ENCODE data around the gene LMAN2.
"Not testable (repeated sequence)": the region's sequence is repeated elsewhere in the genome, so short reads cannot be mapped to it uniquely, and the experiment has no call there.

Gene LMAN2

GRCh38 chr5:177307544-177308363 is 43.7 kb downstream of the LMAN2 start:
- in situ Hi-C loops (cut with HindIII; ENCODE audit: low sequenced_read_pairs) = no loop called here

DNA sequence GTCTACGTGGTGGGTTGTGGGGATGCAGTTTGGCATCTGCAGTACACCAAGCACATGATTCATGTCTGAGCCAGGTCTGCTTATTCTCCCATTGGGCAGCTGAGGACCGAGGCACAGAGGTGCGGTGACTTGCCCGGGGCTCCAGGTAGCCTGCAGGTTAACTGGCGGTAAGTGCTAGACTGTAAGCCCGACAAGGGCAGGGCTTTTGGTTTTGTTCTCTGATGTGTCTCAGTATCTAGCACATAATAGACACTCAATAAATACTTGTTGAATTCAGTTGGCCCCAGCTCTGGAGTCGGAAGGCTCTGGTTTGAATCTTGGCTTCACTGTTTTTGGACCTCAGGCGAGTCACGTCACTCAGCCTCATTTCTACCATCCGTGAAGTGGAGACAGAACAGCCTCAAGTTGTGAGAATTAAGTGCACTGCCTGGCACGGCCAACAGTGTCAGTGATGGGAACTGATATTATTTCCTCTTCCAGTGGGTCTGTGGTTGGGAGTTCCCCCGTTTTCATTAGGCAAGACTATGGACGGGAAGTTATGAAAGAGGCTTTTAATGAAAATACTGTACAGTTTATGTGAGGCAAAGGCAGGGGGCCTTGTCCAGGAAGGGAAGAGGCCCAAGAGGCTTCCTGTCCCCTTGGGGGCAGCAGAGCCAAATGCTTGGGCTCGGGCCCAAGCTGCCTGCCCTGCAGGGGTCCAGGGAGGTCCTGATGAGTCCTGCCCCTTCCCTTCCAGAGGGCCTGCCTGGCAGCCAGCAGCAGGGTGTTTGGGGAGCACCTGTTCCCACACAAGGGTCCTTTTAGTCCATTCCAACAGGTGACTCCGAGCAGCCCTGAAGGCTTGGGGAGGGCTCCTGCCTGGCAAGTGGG is 44.6 kb downstream of the LMAN2 start:
- in situ Hi-C loops (cut with HindIII; ENCODE audit: low sequenced_read_pairs) = no loop called here

GRCh38 chr5:177306103-177306640 is 45.3 kb downstream of the LMAN2 start:
- in situ Hi-C loops (cut with HindIII; ENCODE audit: low sequenced_read_pairs) = not testable (repeated sequence)

DNA sequence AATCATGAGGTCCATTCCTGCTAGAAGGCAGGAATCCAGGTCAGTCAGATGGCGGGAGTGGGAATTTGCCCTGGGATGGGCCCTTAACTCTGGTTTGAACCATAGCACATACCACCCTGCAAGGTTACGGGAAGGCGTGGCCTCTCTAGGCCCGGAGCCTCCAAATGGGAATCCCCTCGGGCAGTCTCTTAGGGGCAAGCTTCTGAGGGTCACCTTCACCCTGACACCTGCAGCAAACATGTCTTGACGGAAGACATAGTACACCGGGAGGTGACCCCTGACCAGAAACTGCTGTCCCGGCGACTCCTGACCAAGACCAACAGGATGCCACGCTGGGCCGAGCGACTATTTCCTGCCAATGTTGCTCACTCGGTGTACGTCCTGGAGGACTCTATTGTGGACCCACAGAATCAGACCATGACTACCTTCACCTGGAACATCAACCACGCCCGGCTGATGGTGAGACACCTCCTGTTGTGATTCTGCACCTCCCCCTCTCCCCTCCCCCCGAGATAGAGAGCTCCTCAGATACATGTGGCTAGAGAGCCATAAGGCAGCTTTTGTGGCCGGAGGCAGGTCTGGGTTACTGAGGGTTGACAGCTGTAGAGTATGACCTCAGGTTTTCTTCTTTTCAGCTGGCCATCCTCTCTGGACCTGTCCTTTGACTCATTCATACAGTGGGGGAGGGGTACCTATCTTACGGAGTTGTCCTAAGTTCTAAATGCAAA is 46.9 kb downstream of the LMAN2 start:
- in situ Hi-C loops (cut with HindIII; ENCODE audit: low sequenced_read_pairs) = no loop called here

- in situ Hi-C loops (cut with HindIII; ENCODE audit: low sequenced_read_pairs) = no loop called here
Observed at GRCh38 chr5:177303925-177304391, 47.5 kb downstream of the LMAN2 start.

DNA sequence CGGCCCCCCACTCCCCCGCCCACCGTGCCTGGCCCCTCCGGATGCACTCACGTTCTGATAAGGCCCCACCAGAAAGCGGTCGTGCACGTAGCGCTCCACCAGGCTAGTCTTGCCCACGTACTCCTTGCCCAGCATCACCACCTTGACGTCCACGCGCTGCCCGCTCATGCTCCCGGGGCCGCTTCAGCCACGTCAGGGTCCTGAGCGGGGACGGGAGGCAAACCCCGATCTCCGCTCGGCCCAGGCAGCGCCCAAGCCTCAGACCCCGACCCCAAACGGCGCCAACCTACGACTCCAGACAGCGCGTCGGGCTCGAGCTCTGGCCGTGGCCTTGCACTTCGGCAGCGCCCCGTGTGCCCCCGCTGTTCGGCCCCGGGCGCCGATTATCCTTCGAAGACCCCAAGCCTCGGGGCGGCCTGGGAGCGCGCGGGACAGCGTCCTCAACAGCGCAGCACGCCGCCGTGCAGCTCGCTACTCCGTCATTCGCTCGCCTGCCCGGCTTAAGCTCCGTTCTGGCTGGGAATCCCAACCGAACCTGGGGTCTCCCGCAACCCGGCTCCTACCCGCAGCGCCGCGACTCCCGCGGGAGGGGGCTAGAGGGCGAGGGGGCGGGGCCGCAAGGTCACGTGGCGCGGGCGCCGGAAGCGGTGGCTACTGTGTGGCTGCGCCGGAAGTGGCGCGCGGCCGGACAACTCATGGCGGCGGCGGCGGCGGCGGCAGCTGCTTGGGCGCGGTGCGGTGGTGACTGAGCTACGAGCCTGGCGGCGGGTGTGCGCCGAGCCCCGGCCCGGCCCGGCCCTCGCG is 48.1 kb downstream of the LMAN2 start, which contains the start of the genes PRELID1 and RAB24:
Gene PRELID1, plus strand, starts transcription at position 679 of the 804 bp plus-strand sequence. CDS start 187 bp downstream, outside the sequence.
Gene RAB24, minus strand, starts transcription at position 599 of the 804 bp plus-strand sequence. Its CDS starts 431 bp downstream, at position 168.
- in situ Hi-C loops (cut with HindIII; ENCODE audit: low sequenced_read_pairs) = no loop called here

DNA sequence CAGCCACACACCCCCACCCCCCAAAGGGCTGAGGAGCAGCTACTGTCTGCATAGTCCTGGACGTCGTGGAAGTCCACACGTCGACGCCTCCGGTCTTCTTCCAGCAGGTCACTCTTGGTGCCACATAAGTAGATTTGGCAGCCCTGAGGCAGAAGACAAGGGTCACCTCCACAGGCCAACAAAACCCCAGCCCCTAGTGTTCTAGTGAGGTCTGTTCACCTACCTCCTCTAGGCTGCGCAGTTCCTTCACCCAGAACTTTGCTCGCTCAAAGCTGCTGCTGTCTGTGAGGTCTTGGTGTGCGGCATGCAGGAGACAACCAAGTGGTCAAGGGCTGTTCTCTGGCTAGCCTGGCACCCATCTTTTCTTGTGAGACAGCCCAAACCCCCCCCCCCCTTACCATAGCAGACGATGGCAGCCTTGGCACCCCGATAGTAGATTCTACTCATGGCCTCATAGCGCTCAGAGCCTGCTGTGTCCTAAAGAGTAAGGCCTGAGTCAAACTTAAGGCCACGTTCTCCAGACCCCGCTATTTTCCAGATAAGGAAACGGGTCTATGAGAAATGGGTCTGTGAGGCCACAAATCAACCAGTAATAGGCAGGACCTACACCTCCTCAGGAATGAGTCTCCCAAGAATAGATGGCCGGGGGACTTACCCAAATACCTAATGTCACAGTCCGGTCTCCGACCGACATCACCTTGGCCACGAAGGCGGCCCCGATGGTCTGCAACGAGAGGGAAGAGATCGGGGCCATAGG is 48.9 kb downstream of the LMAN2 start:
- in situ Hi-C loops (cut with HindIII; ENCODE audit: low sequenced_read_pairs) = no loop called here

- in situ Hi-C loops (cut with HindIII; ENCODE audit: low sequenced_read_pairs) = no loop called here
Observed at GRCh38 chr5:177301503-177302165, 49.8 kb downstream of the LMAN2 start.

GRCh38 chr5:177300951-177301350 is 50.5 kb downstream of the LMAN2 start:
- in situ Hi-C loops (cut with HindIII; ENCODE audit: low sequenced_read_pairs) = no loop called here

DNA sequence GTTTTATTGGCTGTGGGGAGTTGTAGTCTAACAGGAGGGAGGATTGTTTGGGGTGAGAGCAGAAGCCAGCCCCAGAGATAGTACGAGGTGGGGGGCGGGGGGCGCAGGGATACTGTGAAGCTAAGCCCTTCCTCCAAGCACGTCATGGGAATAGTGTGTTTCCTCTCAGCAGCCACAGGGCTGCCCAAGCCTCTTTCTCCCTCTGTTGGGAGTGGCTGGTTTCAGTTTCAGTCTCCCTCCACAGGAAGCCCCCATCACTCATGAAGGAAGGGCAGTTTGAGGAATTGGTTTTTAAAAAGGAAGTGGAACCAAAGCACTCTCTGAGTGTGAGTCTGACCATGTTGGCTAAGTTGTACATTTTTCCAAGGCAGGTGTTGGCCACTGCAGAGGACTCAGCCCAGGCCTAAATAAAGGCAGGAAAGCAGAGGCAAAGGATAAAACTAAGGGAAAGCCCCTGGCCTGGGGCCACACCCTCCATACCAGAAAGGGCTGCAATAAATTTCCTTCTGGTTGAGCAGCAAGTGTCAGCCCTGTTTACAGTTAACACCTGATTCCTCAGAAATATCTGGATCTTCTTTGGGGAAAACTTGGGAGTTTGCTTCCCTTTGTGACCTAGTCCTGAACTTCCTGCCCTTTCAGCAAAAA is 51.1 kb downstream of the LMAN2 start:
- in situ Hi-C loops (cut with HindIII; ENCODE audit: low sequenced_read_pairs) = no loop called here

DNA sequence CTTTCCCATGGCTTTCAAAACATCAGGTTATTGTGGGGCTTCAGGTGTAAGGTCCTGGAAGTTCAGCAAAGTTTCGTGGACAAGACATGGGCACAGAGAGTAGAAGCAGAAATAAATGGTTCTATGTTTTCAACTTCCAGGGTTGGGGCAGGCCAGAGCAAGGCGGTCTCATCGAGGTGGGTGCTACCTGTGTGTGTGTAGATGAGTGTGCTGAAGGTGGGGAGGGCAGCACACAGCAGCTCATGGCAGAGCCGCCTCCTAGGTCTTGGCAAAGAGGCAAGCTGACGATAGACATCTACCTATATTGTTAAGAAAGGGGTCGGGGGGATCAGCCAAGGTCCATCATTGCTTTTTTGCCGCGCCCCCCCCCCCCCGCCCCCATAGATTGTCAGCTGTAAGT is 51.8 kb downstream of the LMAN2 start:
- in situ Hi-C loops (cut with HindIII; ENCODE audit: low sequenced_read_pairs) = no loop called here

GRCh38 chr5:177297922-177298321 is 53.5 kb downstream of the LMAN2 start:
- in situ Hi-C loops (cut with HindIII; ENCODE audit: low sequenced_read_pairs) = no loop called here

GRCh38 chr5:177296581-177296980 is 54.9 kb downstream of the LMAN2 start:
- in situ Hi-C loops (cut with HindIII; ENCODE audit: low sequenced_read_pairs) = no loop called here

DNA sequence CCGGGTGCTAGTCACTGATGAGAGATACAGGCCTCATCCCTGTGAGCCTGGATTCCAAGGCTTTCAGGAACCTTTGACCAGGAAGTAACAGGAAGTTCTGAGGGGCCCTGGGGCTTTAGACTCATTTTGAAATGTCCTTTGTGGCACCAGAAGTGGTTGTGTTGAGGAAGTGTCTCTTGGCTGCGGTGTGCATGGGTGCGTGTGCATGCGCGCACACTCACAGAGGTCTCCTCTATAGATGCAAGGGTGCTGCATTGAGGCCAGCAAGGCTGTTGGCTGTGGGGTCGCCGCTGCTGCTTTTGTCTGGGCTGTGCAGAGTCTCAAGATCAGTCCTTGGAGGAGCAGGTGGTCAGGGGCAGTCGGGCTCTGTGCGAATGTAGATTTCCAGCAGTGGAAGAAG is 55.5 kb downstream of the LMAN2 start:
- in situ Hi-C loops (cut with HindIII; ENCODE audit: low sequenced_read_pairs) = no loop called here

GRCh38 chr5:177294632-177295031 is 56.8 kb downstream of the LMAN2 start:
- in situ Hi-C loops (cut with HindIII; ENCODE audit: low sequenced_read_pairs) = no loop called here

DNA sequence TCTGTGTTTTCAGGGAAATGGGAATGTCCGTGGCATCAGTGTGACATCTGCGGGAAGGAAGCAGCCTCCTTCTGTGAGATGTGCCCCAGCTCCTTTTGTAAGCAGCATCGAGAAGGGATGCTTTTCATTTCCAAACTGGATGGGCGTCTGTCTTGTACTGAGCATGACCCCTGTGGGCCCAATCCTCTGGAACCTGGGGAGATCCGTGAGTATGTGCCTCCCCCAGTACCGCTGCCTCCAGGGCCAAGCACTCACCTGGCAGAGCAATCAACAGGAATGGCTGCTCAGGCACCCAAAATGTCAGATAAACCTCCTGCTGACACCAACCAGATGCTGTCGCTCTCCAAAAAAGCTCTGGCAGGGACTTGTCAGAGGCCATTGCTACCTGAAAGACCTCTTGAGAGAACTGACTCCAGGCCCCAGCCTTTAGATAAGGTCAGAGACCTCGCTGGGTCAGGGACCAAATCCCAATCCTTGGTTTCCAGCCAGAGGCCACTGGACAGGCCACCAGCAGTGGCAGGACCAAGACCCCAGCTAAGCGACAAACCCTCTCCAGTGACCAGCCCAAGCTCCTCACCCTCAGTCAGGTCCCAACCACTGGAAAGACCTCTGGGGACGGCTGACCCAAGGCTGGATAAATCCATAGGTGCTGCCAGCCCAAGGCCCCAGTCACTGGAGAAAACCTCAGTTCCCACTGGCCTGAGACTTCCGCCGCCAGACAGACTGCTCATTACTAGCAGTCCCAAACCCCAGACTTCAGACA is 57.5 kb downstream of the LMAN2 start:
- in situ Hi-C loops (cut with HindIII; ENCODE audit: low sequenced_read_pairs) = no loop called here

DNA sequence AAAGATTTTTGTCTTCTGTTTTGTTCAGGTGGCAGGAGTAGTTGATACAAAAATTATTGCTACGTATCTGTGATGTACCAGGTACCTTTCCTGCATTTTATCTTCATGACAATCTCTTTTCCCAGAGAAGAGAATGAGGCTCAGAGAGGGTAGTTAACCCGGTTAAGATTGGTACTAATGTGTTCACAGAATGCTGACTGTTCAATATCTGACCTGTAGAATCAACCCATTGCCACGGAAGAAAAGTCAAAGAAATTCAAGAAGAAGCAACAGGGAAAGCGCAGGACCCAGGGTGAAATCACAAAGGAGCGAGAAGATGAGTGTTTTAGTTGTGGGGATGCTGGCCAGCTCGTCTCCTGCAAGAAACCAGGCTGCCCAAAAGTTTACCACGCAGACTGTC is 59.7 kb downstream of the LMAN2 start:
- in situ Hi-C loops (cut with HindIII; ENCODE audit: low sequenced_read_pairs) = no loop called here

Measured in DLD1 (cell line).